ENCODE results near the gene SSR1.

The SSR1 gene

DNA sequence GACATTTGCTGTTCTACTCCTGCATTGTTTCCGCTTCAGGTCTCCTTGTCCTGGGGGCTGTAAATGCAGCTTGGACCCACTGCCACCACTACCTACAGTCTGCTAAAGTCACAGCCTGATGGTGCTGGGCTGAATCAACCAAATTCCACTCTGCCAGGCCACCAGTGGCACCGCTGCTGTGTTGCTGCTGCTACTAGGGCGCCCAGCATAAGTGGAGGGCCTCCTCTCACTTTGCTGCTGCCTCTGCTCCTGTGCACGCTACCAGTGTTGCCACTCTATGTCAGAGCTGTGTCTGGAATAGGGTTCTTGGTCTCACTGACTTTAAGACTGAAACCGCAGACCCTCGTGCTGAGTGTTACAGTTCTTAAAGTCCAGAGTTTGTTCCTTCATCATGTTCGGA, 1.4 kb upstream of the SSR1 start:
- TF ChIP-seq, protein P1, sequence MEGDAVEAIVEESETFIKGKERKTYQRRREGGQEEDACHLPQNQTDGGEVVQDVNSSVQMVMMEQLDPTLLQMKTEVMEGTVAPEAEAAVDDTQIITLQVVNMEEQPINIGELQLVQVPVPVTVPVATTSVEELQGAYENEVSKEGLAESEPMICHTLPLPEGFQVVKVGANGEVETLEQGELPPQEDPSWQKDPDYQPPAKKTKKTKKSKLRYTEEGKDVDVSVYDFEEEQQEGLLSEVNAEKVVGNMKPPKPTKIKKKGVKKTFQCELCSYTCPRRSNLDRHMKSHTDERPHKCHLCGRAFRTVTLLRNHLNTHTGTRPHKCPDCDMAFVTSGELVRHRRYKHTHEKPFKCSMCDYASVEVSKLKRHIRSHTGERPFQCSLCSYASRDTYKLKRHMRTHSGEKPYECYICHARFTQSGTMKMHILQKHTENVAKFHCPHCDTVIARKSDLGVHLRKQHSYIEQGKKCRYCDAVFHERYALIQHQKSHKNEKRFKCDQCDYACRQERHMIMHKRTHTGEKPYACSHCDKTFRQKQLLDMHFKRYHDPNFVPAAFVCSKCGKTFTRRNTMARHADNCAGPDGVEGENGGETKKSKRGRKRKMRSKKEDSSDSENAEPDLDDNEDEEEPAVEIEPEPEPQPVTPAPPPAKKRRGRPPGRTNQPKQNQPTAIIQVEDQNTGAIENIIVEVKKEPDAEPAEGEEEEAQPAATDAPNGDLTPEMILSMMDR (IDR thresholded peaks at IDR 0.05; ENCODE audit: control insufficient read depth, extremely low read depth, insufficient read depth), result no peak
- H3K4me3 ChIP-seq (ENCODE audit: low read depth, low read length), result no peak overlapping the region
- DNase-seq (ENCODE audit: low read depth), result no peak

DNA sequence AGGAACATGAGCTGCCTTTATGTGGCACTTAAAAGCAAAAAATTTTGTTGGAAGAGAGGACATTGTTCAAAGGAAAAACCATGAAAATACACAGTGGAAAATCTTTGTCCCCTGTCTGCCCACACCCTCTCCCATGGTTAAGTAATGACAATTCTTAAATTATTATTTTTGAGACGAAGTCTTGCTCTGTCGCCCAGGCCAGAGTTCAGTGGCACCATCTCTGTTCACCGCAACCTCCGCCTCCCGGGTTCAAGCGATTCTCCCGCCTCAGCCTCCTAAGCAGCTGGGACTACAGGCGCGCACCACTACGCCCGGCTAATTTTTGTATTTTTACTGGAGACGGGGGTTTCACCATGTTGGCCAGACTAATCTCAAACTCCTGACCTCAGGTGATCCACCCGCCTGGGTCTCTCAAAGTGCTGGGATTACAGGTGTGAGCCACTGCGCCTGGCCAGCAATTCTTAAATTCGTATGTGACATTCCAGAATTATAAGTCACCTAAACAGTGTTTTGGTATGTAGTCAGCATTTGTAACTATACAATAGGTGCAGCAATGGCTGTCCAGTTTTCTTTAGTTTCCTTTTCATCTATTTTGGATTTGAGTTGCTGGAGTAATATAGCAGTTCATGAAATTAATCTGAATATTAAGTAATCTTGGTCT, 636 bp upstream of the SSR1 start:
- peak overlapping the region; percentile 84 for H3K4me3 ChIP-seq (ENCODE audit: low read depth, low read length)
- no peak for DNase-seq (ENCODE audit: low read depth)
- TF ChIP-seq, protein P1 (IDR thresholded peaks at IDR 0.05; ENCODE audit: control insufficient read depth, extremely low read depth, insufficient read depth), result no peak

DNA sequence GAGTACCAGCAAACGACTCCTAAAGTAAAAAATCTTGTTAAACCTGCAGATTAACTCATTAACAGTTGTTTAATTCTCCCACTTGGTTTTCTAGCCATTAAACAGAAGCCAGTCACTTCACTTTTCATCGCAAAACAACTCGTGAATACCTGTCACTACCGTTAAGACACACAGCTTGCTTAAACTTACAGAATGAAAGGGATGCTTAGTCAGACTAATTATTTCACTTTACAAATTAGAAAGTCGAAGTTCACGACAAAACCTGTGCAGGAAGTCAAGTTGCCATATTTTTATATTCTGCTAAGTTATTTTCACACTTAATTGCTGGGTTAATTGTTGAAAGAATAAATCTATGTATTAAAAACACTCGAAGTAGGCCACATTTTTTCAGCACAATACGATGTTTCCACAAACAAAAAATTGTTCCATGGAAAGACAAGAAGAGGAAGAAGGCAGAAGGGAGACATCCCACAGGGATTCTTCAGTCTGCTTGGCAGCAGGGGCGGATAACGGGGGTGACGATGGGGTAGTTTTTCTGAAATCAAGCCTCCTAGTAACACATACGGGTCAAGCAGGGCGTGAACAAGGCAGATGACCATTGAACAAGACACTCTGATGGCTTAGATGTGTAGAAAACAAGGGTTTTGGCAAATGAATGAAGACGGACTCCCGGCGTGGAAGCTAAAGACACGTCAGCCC, 933 bp downstream of the SSR1 start:
- DNase-seq (ENCODE audit: low read depth), result no peak
- TF ChIP-seq, protein P1 (IDR thresholded peaks at IDR 0.05; ENCODE audit: control insufficient read depth, extremely low read depth, insufficient read depth), result no peak
- peak overlapping the region; percentile 84 for H3K4me3 ChIP-seq (ENCODE audit: low read depth, low read length)

DNA sequence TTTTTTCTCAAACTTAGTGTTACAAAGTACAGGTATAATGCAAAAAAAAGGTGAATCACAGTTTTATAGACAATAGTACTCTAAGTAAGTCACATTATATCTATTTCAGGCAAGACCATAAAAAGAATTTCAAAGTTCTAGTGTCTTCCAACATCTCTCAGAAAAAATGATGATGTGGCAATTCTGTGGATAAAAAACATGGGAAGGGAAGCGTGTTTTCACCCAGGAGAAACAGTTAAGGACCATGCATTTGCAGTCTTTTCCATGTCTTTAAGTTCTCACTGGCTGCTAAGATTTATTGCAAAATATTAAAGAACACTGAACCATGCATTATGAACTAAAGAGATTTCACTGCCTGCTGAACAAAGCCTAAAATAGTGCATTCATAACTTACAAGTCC, 1.8 kb downstream of the SSR1 start:
- peak overlapping the region; percentile 84 for H3K4me3 ChIP-seq (ENCODE audit: low read depth, low read length)
- no peak for DNase-seq (ENCODE audit: low read depth)
- TF ChIP-seq, protein P1 (IDR thresholded peaks at IDR 0.05; ENCODE audit: control insufficient read depth, extremely low read depth, insufficient read depth), result no peak

DNA sequence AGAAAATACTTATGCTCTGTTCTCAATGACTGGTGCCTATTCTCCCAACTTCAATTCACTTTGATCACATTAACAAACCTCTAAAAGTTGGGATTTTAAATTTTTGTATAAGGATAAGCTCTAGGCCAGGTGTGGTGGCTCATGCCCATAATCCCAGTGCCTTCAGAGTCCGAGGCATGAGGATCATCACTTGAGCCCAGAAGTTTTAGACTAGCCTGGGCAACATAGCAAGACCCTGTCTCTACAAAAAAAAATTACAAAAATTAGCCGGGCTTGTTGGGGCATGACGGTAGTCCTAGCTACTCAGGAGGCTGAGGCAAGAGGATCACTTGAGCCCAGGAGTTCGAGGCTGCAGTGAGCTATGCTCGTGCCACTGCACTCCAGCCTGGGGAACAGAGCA, 3.9 kb downstream of the SSR1 start:
- TF ChIP-seq, protein P1 (IDR thresholded peaks at IDR 0.05; ENCODE audit: control insufficient read depth, extremely low read depth, insufficient read depth), result no peak
- no peak for DNase-seq (ENCODE audit: low read depth)
- H3K4me3 ChIP-seq (ENCODE audit: low read depth, low read length), result no peak overlapping the region

DNA sequence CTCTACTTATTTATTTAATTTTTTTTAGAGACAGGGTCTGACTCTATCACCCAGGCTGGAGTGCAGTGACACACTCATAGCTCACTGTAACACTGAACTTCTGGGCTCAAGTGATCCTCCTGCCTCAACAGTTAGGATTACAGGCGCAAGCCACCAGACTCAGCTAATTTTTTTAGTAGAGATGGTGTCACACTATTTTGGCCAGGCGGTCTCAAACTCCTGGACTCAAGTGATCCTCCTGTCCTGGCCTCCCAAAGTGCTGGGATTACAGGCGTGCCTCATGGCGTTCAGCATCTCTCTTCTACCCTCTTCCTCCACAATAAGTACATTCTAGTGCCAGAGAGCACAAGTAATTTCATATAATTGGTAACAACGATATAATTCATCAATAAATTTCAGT, 5.5 kb downstream of the SSR1 start:
- H3K4me3 ChIP-seq (ENCODE audit: low read depth, low read length), result no peak overlapping the region
- TF ChIP-seq, protein P1 (IDR thresholded peaks at IDR 0.05; ENCODE audit: control insufficient read depth, extremely low read depth, insufficient read depth), result no peak
- DNase-seq (ENCODE audit: low read depth), result no peak
